AG04449 (cell line): ENCODE results near the gene SH2D4B.

Experiments
- CTCF ChIA-PET: fragments of 350-600 bp; formaldehyde crosslinking; extraction: SDS; loops from one replicate; lab custom pipeline; 2021; ENCODE audit warnings: antibody characterized with exemption; lab: Yijun Ruan, JAX
- POLR2A ChIA-PET: fragments of 400-600, 350-600 bp; formaldehyde crosslinking; extraction: SDS; loops from one replicate; lab custom pipeline; 2020; ENCODE audit warnings: antibody characterized with exemption, inconsistent platforms; lab: Yijun Ruan, JAX
- DNase-seq: peaks from one replicate; pipeline ENCODE4 v3.0.0-alpha.2; 2010; ENCODE audit warnings: low read depth, low spot score
- H3K4me3 ChIP-seq: 2 replicates; pipeline ENCODE4 v1.5.1; 2011; ENCODE audit warnings: low read depth, mild to moderate bottlenecking, control low read depth, low read length
- CTCF ChIP-seq: IDR thresholded peaks from one replicate; pipeline ENCODE4 v1.5.1; 2011; ENCODE audit warnings: mild to moderate bottlenecking, moderate library complexity, low read length, control low read depth, inconsistent platforms; ENCODE audit not compliant: insufficient read depth; ENCODE audit errors: missing control alignments

Gene SH2D4B

GRCh38 chr10:80686734-80687475 is 149.2 kb downstream of the SH2D4B start:
- no peak overlapping the region for H3K4me3 ChIP-seq
- no peak for DNase-seq
- POLR2A ChIA-PET, result no interaction called here
- no peak for TF ChIP-seq CTCF
- CTCF ChIA-PET, result interaction anchor here (1.0 to 2.8 kb wide), 3 partner anchors 13 to 24 kb away, joined by 3 to 12 read pairs (median 5); no protein-coding TSS in a partner anchor

GRCh38 chr10:80687476-80687789 is 149.7 kb downstream of the SH2D4B start:
- H3K4me3 ChIP-seq, result no peak overlapping the region
- no peak for TF ChIP-seq CTCF
- no peak for DNase-seq
- POLR2A ChIA-PET, result no interaction called here
- CTCF ChIA-PET, result interaction anchor here (1.0 to 2.8 kb wide), 3 partner anchors 12 to 25 kb away, joined by 3 to 12 read pairs (median 5); no protein-coding TSS in a partner anchor

- POLR2A ChIA-PET, result no interaction called here
- CTCF ChIA-PET, result interaction anchor here (1.1 kb wide), 1 partner anchor 9 kb away, joined by 6 read pairs; no protein-coding TSS in a partner anchor
- TF ChIP-seq CTCF, result no peak
- DNase-seq, result no peak
- no peak overlapping the region for H3K4me3 ChIP-seq
Observed at GRCh38 chr10:80690434-80690833, 152.7 kb downstream of the SH2D4B start.

- no peak overlapping the region for H3K4me3 ChIP-seq
- no peak for TF ChIP-seq CTCF
- no peak for DNase-seq
- ChIA-PET POLR2A (no interaction called here), CTCF (no interaction called here)
Observed at GRCh38 chr10:80691441-80691840, 153.7 kb downstream of the SH2D4B start.

- CTCF ChIA-PET, result no interaction called here
- POLR2A ChIA-PET, result no interaction called here
- no peak overlapping the region for H3K4me3 ChIP-seq
- TF ChIP-seq CTCF, result no peak
- no peak for DNase-seq
Observed at GRCh38 chr10:80693565-80693964, 155.9 kb downstream of the SH2D4B start.

- POLR2A ChIA-PET, result no interaction called here
- DNase-seq, result no peak
- CTCF ChIA-PET, result interaction anchor here (1.2 to 2.1 kb wide), 2 partner anchors 10 to 31 kb away, joined by 4 to 13 read pairs; no protein-coding TSS in a partner anchor
- H3K4me3 ChIP-seq, result no peak overlapping the region
- TF ChIP-seq CTCF, result no peak
Observed at GRCh38 chr10:80694930-80695329, 157.2 kb downstream of the SH2D4B start.
